HCT116 (cell line): ENCODE results near the gene SHISAL1. TPM values are rescaled to one million over a fixed set of nuclear protein-coding genes. Genes with fewer than 3 reads are reported as not detected.

ENCODE experiments used
- ATAC-seq: fragments of 200-7000 bp; cut with Tn5 transposase; 2 replicates; pipeline ENCODE4 v1.9.1; 2020; ENCODE audit warnings: mild to moderate bottlenecking, moderate library complexity
- BruUV-seq: library from RNA; stranded (reverse); fragments of 400-500 nt; replicated peaks from 2 replicates; lab custom pipeline; 2021; lab: Mats Ljungman, UMichigan
- CTCF ChIA-PET: fragments of 300-600 bp; sonication (Branson Sonifier 250); formaldehyde crosslinking; loops from one replicate; lab custom pipeline; 2021; ENCODE audit warnings: antibody characterized with exemption; lab: Charles Lee
- POLR2A ChIA-PET: fragments of 300-600, 350-600 bp; sonication (Branson Sonifier 250); formaldehyde crosslinking; loops from one replicate; lab custom pipeline; 2021; ENCODE audit warnings: antibody characterized with exemption; lab: Charles Lee
- RAD21 ChIA-PET, 2 experiments: fragments of 300-600 bp; sonication (Branson Sonifier 250); formaldehyde crosslinking; loops; one replicate each; lab custom pipeline; 2023; ENCODE audit warnings: low total read pairs in 2 of 2; ENCODE audit not compliant: uncharacterized antibody in 2 of 2, unreplicated experiment in 2 of 2, low non-redundant PET in 1 of 2; lab: Charles Lee
- DNase-seq: peaks from one replicate; pipeline ENCODE4 v3.0.0-alpha.2; 2010; ENCODE audit warnings: low read depth, low spot score
- H2AFZ ChIP-seq: fragments of 200-600 bp; shearing (Covaris generic), sonication (generic); 2 replicates; pipeline ENCODE4 v1.6.1; 2017; ENCODE audit warnings: low read depth, mixed run types, mixed read lengths, antibody characterized with exemption, low read length; ENCODE audit not compliant: poor library complexity, severe bottlenecking
- H3K27ac ChIP-seq: 2 replicates; pipeline ENCODE4 v1.5.1; 2012; ENCODE audit warnings: low read depth, low read length
- H3K27me3 ChIP-seq: fragments of 200-600 bp; sonication (generic); 2 replicates; pipeline ENCODE4 v1.6.1; 2016; ENCODE audit warnings: mixed run types, low read length, mixed read lengths; ENCODE audit not compliant: insufficient read depth
- H3K36me3 ChIP-seq, 2 experiments: fragments of 200-500 bp in 1 of 2; fragments of 200-600 bp in 1 of 2; sonication (Bioruptor generic) in 1 of 2; sonication (generic) in 1 of 2; 2 replicates each; pipeline versions ENCODE4 v1.5.1 to v1.6.1; 2014 to 2016; ENCODE audit warnings: low read length in 2 of 2, inconsistent platforms in 1 of 2, mixed read lengths in 1 of 2, mixed run types in 1 of 2; ENCODE audit not compliant: insufficient read depth in 2 of 2, control insufficient read depth in 1 of 2
- H3K4me1 ChIP-seq, 2 experiments: fragments of 200-600 bp in 1 of 2; sonication (generic) in 1 of 2; 2 replicates each; pipeline versions ENCODE4 v1.5.1 to v1.6.1; 2012 to 2017; ENCODE audit warnings: low read length in 2 of 2, inconsistent platforms in 1 of 2, mild to moderate bottlenecking in 1 of 2, mixed read lengths in 1 of 2, mixed run types in 1 of 2, moderate library complexity in 1 of 2; ENCODE audit not compliant: insufficient read depth in 2 of 2, control insufficient read depth in 1 of 2
- H3K4me2 ChIP-seq: fragments of 200-600 bp; sonication (generic); 2 replicates; pipeline ENCODE4 v1.6.1; 2017; ENCODE audit warnings: mixed run types, low read length, mixed read lengths
- H3K4me3 ChIP-seq, 2 experiments: fragments of 200-600 bp in 1 of 2; sonication (generic) in 1 of 2; replicated peaks in 1 of 2; 2 replicates each; pipeline ENCODE4 v1.5.1; 2011 to 2016; ENCODE audit warnings: low read length in 2 of 2, control low read depth in 1 of 2, low read depth in 1 of 2, mild to moderate bottlenecking in 1 of 2, mixed read lengths in 1 of 2, mixed run types in 1 of 2
- H3K79me2 ChIP-seq: fragments of 200-600 bp; sonication (generic); 2 replicates; pipeline ENCODE4 v1.6.1; 2017; ENCODE audit warnings: mild to moderate bottlenecking, mixed run types, low read length, moderate library complexity, mixed read lengths; ENCODE audit not compliant: insufficient read depth
- H3K9ac ChIP-seq: fragments of 200-600 bp; sonication (generic); 2 replicates; pipeline ENCODE4 v1.6.1; 2016; ENCODE audit warnings: low read length, mixed read lengths
- H3K9me2 ChIP-seq: fragments of 200-600 bp; sonication (generic), shearing (Covaris generic); 2 replicates; pipeline ENCODE4 v1.6.1; 2017; ENCODE audit warnings: mixed run types, mild to moderate bottlenecking, moderate library complexity; ENCODE audit not compliant: insufficient read depth
- H3K9me3 ChIP-seq, 2 experiments: fragments of 200-500 bp in 1 of 2; fragments of 200-600 bp in 1 of 2; sonication (Bioruptor generic) in 1 of 2; sonication (generic) in 1 of 2; 2 replicates each; pipeline ENCODE4 v1.6.1; 2014 to 2017; ENCODE audit warnings: low read length in 2 of 2, mixed read lengths in 2 of 2, inconsistent platforms in 1 of 2, low read depth in 1 of 2, mild to moderate bottlenecking in 1 of 2, mixed run types in 1 of 2, moderate library complexity in 1 of 2; ENCODE audit not compliant: control insufficient read depth in 1 of 2, insufficient read depth in 1 of 2
- H4K20me1 ChIP-seq: fragments of 200-600 bp; sonication (generic), shearing (Covaris generic); 2 replicates; pipeline ENCODE4 v1.6.1; 2017; ENCODE audit warnings: mixed run types, mild to moderate bottlenecking, moderate library complexity; ENCODE audit not compliant: insufficient read depth
- ATF3 ChIP-seq: IDR thresholded peaks from 2 replicates; pipeline ENCODE4 v1.6.1; 2012
- CEBPB ChIP-seq: IDR thresholded peaks from 2 replicates; pipeline ENCODE4 v1.6.1; 2012; ENCODE audit warnings: low read depth
- CTCF ChIP-seq, 3 experiments: fragments of 200-600 bp in 1 of 3; sonication (generic) in 1 of 3; IDR thresholded peaks in 2 of 3; conservative IDR thresholded peaks in 1 of 3; 2 replicates each; pipeline ENCODE4 v1.5.1; 2012 to 2017; ENCODE audit warnings: low read depth in 2 of 3, low read length in 2 of 3, antibody characterized with exemption in 1 of 3, borderline replicate concordance in 1 of 3, control low read depth in 1 of 3, mild to moderate bottlenecking in 1 of 3, mixed read lengths in 1 of 3, mixed run types in 1 of 3, moderate library complexity in 1 of 3; ENCODE audit not compliant: insufficient read depth in 1 of 3
- EGR1 ChIP-seq: IDR thresholded peaks from 2 replicates; pipeline ENCODE4 v1.6.1; 2012; ENCODE audit warnings: low read depth
- ELF1 ChIP-seq: IDR thresholded peaks from 2 replicates; pipeline ENCODE4 v1.6.1; 2012; ENCODE audit warnings: low read depth, borderline replicate concordance
- EZH2 ChIP-seq: fragments of 200-600 bp; sonication (generic); IDR thresholded peaks from 2 replicates; pipeline ENCODE4 v1.6.1; 2017; ENCODE audit warnings: antibody characterized with exemption, mixed run types
- JUND ChIP-seq: IDR thresholded peaks from 2 replicates; pipeline ENCODE4 v1.6.1; 2012
- MAX ChIP-seq: IDR thresholded peaks from 2 replicates; pipeline ENCODE4 v1.6.1; 2012
- POLR2AphosphoS5 ChIP-seq: IDR thresholded peaks from 2 replicates; pipeline ENCODE4 v1.6.1; 2011; ENCODE audit warnings: mild to moderate bottlenecking, low read depth, low read length, moderate library complexity
- RAD21 ChIP-seq: IDR thresholded peaks from 2 replicates; pipeline ENCODE4 v1.6.1; 2012; ENCODE audit warnings: low read depth, mild to moderate bottlenecking
- REST ChIP-seq: IDR thresholded peaks from 2 replicates; pipeline ENCODE4 v1.6.1; 2012; ENCODE audit warnings: low read depth
- SIN3A ChIP-seq: IDR thresholded peaks from 2 replicates; pipeline ENCODE4 v1.6.1; 2012; ENCODE audit warnings: low read depth
- SRF ChIP-seq: IDR thresholded peaks from 2 replicates; pipeline ENCODE4 v1.6.1; 2012; ENCODE audit warnings: low read depth
- YY1 ChIP-seq: IDR thresholded peaks from 2 replicates; pipeline ENCODE4 v1.6.1; 2011; ENCODE audit warnings: low read length, low read depth, moderate library complexity, mild to moderate bottlenecking; ENCODE audit not compliant: insufficient replicate concordance; ENCODE audit errors: extremely low read depth
- ZNF274 ChIP-seq: fragments of 200-500 bp; sonication (Bioruptor generic); IDR thresholded peaks from 2 replicates; pipeline ENCODE4 v1.6.1; 2014; ENCODE audit warnings: mild to moderate bottlenecking, low read depth, low read length, inconsistent platforms
- intact Hi-C: fragments of 100-400 bp; cut with micrococcal nuclease; formaldehyde crosslinking; loops from 2 replicates; pipeline ENCODE4 v1.10.0; 2022
- total RNA-seq: library from RNA; stranded (reverse); gene quantifications from one replicate; pipeline ENCODE4 v1.2.1, GENCODE V29; 2021; ENCODE audit not compliant: unreplicated experiment

SHISAL1 gene
- total RNA-seq, 1 experiment from 2014 or later: not detected

- H3K9ac ChIP-seq: no peak overlapping the region
- intact Hi-C loops: no loop called here
- ChIA-PET RAD21 (no interaction called here), POLR2A (no interaction called here), CTCF (no interaction called here)
- ATAC-seq: no peak
- no peak overlapping the region for H3K27ac ChIP-seq
- H3K9me3 ChIP-seq: no peaks in the 10 kb centered on the region
- H4K20me1 ChIP-seq: no peaks in the 10 kb centered on the region
- no peak overlapping the region for H3K4me3 ChIP-seq
- H3K9me2 ChIP-seq: no peaks in the 10 kb centered on the region
- TF ChIP-seq SRF (no peak), RAD21 (no peak), SIN3A (no peak), POLR2AphosphoS5 (no peak), MAX (no peak), EGR1 (no peak), ATF3 (no peak), ZNF274 (no peak), ELF1 (no peak), EZH2 (no peak), YY1 (no peak), CTCF (IDR thresholded peaks at IDR 0.05 in 2 of 3, conservative IDR thresholded peaks at IDR 0.05 in 1 of 3; ENCODE audit: borderline replicate concordance in 1 of 3, insufficient read depth in 1 of 3, low read depth in 2 of 3, low read length in 2 of 3) (no peak), CEBPB (no peak), JUND (no peak), REST (no peak)
- H3K27me3 ChIP-seq: 0 out of 2 replicates have a peak, but pooled peaks cover 7% of the 10 kb centered on the region
- no peak for DNase-seq
- no TSS peak for BruUV-seq
- no peaks in the 10 kb centered on the region for H3K79me2 ChIP-seq
- H3K4me2 ChIP-seq: no peak overlapping the region
- H2AFZ ChIP-seq: no peak overlapping the region
- no peaks in the 10 kb centered on the region for H3K36me3 ChIP-seq
- H3K4me1 ChIP-seq: no peaks in the 10 kb centered on the region
These were observed 111.7 kb downstream of the SHISAL1 start for GRCh38 chr22:44200855-44201550.
